ENCODE measurements around the gene BCHE. TPM values are rescaled to one million over a fixed set of nuclear protein-coding genes. Genes with fewer than 3 reads are reported as not detected.

Gene BCHE
- total RNA-seq, result 0.27 and 2.4 TPM in 2 replicates
- 0.40 and 0.66 TPM in 2 replicates for polyA plus RNA-seq
- 0.80 and 0.84 TPM in 2 replicates for polyA plus RNA-seq (2011; cell fraction: cytosol; rRNA removed)
- 0.55 and 0.80 TPM in 2 replicates for polyA plus RNA-seq (2011; cell fraction: nucleus; rRNA removed)
- 0.42 and 1.4 TPM in 2 replicates for polyA plus RNA-seq (2012)
- polyA minus RNA-seq, result 1.4 and 1.8 TPM in 2 replicates
- not detected for polyA minus RNA-seq (2011; cell fraction: cytosol; rRNA and poly(A)+ RNA removed)
- polyA minus RNA-seq (2011; cell fraction: nucleus; rRNA and poly(A)+ RNA removed), result 1.3 and 1.4 TPM in 2 replicates
- Bru-seq, nascent RNA, result percentile 19 among the genes with signal in this experiment
- percentile 29 among the genes with signal in this experiment for BruChase-seq, experiment 1, labeled RNA remaining after a 6-hour chase
- percentile 28 among the genes with signal in this experiment for BruChase-seq, experiment 2, labeled RNA remaining after a 2-hour chase
- long read RNA-seq, partial matches to known transcripts, result 2 of 6 reads
- long read RNA-seq, other reads (novel, unspliced or antisense), result 0 of 6 reads

GRCh38 chr3:165837058-165837525 lies at the start of gene BCHE:
BCHE (minus strand) TSS chr3:165837423; CDS start chr3:165831033, 6,390 bp downstream.
- peak within 1 kb of the TSS; percentile 67 for H3K4me2 ChIP-seq (ENCODE audit: insufficient read depth, low read length)
- CTCF ChIA-PET, result interaction anchor here (0.6 to 1.6 kb wide), 2 partner anchors 11 to 18 kb away, joined by 3 to 11 read pairs; no protein-coding TSS in a partner anchor
- H3K9me3 ChIP-seq (replicated peaks; ENCODE audit: control insufficient read depth, insufficient read depth, low read length), result no peaks in the 10 kb centered on the region
- no peaks in the 10 kb centered on the region for H3K4me1 ChIP-seq (ENCODE audit: control insufficient read depth, extremely low read depth, insufficient read depth, low read length)
- intact Hi-C loops (cut with micrococcal nuclease), result loop anchor here (5.0 kb wide), 1 partner anchor 195 kb away; no protein-coding TSS in a partner anchor
- peak within 1 kb of the TSS; percentile 5 to 43 (median 17) for H3K4me3 ChIP-seq (replicated peaks in 1 of 3; ENCODE audit: insufficient read depth in 1 of 3, low read depth in 1 of 3, low read length in 3 of 3)
- H4K20me1 ChIP-seq (replicated peaks; ENCODE audit: control insufficient read depth, extremely low read depth, insufficient read depth, low read length), result no peaks in the 10 kb centered on the region
- H3K9me1 ChIP-seq (replicated peaks; ENCODE audit: control insufficient read depth, extremely low read depth, insufficient read depth, low read length), result no peaks in the 10 kb centered on the region
- no peaks in the 10 kb centered on the region for H3K27me3 ChIP-seq (ENCODE audit: control insufficient read depth in 2 of 2, insufficient read depth in 2 of 2, low read length in 2 of 2)
- POLR2A ChIA-PET, result no interaction called here
- H3K36me3 ChIP-seq (ENCODE audit: control insufficient read depth in 2 of 2, extremely low read depth in 1 of 2, insufficient read depth in 2 of 2, low read length in 2 of 2), result no peaks in the 10 kb centered on the region
- H3K9ac ChIP-seq (replicated peaks; ENCODE audit: extremely low read depth, insufficient read depth, low read length), result peak within 1 kb of the TSS; percentile 31
- no peak within 1 kb of the TSS for H3K27ac ChIP-seq (ENCODE audit: insufficient read depth, low read depth, low read length)
- DNase-seq (ENCODE audit: low read depth, low spot score) (peak; percentile 78), FAIRE-seq (no peak)
- TF ChIP-seq POLR2A (IDR thresholded peaks at IDR 0.05; ENCODE audit: low read depth, low read length) (no peak), MAX (IDR thresholded peaks at IDR 0.05; ENCODE audit: insufficient read depth, insufficient read length) (no peak), JUN (IDR thresholded peaks at IDR 0.05; ENCODE audit: borderline replicate concordance, insufficient read depth, insufficient read length, low read depth) (no peak), FOS (IDR thresholded peaks at IDR 0.05; ENCODE audit: borderline replicate concordance, insufficient read depth, low read length) (no peak), MYC (IDR thresholded peaks at IDR 0.05; ENCODE audit: low read depth, low read length) (no peak), EZH2 (IDR thresholded peaks at IDR 0.05; ENCODE audit: borderline replicate concordance, low read depth, low read length, severe bottlenecking) (no peak)
- TF ChIP-seq, protein P1, sequence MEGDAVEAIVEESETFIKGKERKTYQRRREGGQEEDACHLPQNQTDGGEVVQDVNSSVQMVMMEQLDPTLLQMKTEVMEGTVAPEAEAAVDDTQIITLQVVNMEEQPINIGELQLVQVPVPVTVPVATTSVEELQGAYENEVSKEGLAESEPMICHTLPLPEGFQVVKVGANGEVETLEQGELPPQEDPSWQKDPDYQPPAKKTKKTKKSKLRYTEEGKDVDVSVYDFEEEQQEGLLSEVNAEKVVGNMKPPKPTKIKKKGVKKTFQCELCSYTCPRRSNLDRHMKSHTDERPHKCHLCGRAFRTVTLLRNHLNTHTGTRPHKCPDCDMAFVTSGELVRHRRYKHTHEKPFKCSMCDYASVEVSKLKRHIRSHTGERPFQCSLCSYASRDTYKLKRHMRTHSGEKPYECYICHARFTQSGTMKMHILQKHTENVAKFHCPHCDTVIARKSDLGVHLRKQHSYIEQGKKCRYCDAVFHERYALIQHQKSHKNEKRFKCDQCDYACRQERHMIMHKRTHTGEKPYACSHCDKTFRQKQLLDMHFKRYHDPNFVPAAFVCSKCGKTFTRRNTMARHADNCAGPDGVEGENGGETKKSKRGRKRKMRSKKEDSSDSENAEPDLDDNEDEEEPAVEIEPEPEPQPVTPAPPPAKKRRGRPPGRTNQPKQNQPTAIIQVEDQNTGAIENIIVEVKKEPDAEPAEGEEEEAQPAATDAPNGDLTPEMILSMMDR (IDR thresholded peaks at IDR 0.05; ENCODE audit: extremely low read depth in 1 of 2, insufficient read depth in 1 of 2, low read depth in 1 of 2, low read length in 2 of 2), result no peak
- BruUV-seq (replicated peaks), result no TSS peak
- peak within 1 kb of the TSS; percentile 89 for H2AFZ ChIP-seq (ENCODE audit: low read depth, low read length)
- H3K79me2 ChIP-seq (ENCODE audit: control insufficient read depth, insufficient read depth, low read length), result no peaks in the 10 kb centered on the region
- dilution Hi-C loops (cut with MboI; ENCODE audit: extremely low pct_ligation_motif_present, low sequenced_read_pairs), result no loop called here
